ENCODE measurements around the gene TMEM108.

DNA sequence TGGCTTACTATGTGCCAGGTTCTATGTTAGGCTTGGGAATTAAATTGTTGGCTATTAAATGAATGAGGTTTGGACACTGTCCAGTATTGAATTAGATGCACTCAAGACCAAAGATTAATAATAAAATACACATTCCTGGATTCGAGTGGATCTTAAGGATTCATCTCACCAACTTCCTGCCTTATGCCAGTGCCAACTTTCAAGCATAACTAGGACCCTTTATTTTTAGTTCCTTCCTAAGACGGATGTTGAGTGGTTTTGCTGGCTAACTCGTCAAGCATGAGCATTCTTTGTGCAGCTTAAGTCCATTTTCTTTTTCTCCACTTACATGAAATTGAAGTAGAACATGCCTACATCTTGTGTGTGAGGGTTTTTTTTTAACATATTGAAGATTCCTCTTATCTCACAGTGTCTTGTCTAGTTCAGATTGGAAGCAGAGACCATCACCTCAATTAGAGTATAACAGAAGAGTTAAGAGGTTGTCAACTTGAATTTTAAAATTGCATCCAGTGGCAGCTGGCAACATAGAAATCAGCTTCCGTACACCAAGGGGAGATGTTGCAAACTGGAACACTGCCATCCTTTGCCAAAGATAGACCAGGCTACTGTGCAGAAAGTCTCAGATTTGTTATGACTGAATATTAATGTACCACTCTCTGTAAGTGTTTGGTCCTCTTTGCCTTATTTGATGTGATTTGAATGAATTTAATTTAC lies 255.4 kb downstream of the TMEM108 start:
- TF ChIP-seq EZH2phosphoT487 (IDR thresholded peaks at IDR 0.05; ENCODE audit: borderline replicate concordance, low read depth, low read length) = no peak
- TF ChIP-seq, protein P1, sequence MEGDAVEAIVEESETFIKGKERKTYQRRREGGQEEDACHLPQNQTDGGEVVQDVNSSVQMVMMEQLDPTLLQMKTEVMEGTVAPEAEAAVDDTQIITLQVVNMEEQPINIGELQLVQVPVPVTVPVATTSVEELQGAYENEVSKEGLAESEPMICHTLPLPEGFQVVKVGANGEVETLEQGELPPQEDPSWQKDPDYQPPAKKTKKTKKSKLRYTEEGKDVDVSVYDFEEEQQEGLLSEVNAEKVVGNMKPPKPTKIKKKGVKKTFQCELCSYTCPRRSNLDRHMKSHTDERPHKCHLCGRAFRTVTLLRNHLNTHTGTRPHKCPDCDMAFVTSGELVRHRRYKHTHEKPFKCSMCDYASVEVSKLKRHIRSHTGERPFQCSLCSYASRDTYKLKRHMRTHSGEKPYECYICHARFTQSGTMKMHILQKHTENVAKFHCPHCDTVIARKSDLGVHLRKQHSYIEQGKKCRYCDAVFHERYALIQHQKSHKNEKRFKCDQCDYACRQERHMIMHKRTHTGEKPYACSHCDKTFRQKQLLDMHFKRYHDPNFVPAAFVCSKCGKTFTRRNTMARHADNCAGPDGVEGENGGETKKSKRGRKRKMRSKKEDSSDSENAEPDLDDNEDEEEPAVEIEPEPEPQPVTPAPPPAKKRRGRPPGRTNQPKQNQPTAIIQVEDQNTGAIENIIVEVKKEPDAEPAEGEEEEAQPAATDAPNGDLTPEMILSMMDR (conservative IDR thresholded peaks at IDR 0.05; ENCODE audit: low read length) = no peak
